ENCODE results near the gene CEP41.

DNA sequence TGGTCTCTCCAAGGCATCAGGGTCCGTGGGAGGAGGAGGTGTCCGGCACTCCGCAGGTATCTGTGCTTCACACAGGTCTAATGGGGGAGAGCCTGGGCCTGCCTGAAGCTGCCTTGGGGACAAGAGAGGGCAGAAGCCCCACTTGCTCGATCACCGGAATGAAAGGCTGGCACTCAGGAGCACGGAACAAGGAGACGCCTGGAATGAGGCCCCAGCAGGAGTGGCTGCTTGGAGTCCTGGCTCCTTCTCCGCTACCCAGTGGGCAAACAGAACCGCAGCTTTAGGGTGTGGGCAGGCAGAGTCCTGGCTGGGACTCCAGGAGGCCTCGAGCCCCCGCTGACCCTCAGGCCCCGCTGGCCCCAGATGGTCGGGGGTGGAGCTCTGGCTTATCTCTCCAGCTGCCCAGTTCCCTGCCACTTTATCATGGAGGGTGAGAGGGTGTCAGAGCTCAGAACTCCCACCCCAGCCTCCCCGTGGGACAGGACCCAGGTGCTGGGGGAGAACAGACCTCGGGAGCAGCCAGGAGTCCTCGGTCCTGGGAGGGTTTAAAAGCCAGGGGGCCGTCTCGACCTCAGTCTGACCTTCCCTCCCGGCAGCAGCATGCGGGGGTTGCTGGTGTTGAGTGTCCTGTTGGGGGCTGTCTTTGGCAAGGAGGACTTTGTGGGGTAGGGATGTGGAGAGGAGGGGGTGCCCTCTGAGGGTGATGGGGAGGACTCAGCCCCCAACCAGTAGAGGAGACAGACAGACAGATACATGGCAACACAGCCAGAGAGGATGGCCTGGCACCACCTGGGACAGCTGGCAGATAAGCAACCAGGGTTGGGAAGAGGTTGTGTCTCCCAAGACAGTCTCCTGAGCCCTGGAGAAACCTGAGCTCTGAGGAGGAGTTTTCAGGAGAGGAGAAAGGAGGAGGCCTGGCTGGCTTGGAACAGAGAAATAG is 60.6 kb downstream of the CEP41 start, which contains the start of gene CPA1:
- no peak for TF ChIP-seq CTCF (IDR thresholded peaks at IDR 0.05)
- TF ChIP-seq POLR2A (IDR thresholded peaks at IDR 0.05) = no peak
